Retinal pigment epithelial cell (primary cell): ENCODE measurements around the gene ITGA1.

Source experiments
- DNase-seq: peaks from one replicate; pipeline ENCODE4 v3.0.0-alpha.2; 2010; ENCODE audit warnings: low read depth
- H3K4me3 ChIP-seq: 2 replicates; pipeline ENCODE4 v1.5.1; 2011; ENCODE audit warnings: mild to moderate bottlenecking, low read length, control low read depth, moderate library complexity
- TF ChIP-seq, protein P1 (sequence below): conservative IDR thresholded peaks from 2 replicates; pipeline ENCODE4 v1.5.1; 2011; ENCODE audit warnings: low read depth, low read length, control low read depth, inconsistent platforms

ITGA1 gene

DNA sequence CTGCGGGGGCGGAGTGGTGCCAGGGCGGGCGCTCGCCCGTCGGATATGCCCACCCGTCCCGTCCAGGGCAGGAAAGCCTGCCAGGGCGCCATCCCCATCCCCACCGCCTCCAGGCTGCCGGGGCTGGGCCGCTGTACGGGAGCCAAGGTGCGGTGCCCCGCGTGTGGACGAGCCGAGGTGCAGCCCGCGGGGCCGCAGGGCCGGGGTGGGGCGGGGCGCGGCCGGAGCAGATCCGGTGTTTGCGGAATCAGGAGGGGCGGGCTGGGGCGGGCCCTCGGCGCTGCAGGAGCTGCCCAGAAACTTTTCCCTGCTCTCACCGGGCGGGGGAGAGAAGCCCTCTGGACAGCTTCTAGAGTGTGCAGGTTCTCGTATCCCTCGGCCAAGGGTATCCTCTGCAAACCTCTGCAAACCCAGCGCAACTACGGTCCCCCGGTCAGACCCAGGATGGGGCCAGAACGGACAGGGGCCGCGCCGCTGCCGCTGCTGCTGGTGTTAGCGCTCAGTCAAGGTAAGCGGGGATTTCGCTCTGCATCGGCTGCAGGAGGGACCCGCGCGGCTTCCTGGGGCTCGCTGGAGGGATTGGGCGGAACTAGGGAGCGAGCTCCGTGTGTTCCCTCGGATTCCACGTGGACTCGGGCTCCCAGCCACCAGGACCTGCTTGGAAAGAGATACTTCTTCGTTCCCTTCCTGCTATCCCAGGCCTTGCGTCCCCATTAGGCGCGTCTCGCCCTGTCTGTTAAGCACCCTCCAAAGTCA, 201.5 kb downstream of the ITGA1 start, which contains the start of gene ITGA2:
TSS of gene ITGA2 (plus strand) at position 328 of the 756 bp plus-strand sequence. CDS start at position 445, 117 bp downstream.
- TF ChIP-seq, protein P1, sequence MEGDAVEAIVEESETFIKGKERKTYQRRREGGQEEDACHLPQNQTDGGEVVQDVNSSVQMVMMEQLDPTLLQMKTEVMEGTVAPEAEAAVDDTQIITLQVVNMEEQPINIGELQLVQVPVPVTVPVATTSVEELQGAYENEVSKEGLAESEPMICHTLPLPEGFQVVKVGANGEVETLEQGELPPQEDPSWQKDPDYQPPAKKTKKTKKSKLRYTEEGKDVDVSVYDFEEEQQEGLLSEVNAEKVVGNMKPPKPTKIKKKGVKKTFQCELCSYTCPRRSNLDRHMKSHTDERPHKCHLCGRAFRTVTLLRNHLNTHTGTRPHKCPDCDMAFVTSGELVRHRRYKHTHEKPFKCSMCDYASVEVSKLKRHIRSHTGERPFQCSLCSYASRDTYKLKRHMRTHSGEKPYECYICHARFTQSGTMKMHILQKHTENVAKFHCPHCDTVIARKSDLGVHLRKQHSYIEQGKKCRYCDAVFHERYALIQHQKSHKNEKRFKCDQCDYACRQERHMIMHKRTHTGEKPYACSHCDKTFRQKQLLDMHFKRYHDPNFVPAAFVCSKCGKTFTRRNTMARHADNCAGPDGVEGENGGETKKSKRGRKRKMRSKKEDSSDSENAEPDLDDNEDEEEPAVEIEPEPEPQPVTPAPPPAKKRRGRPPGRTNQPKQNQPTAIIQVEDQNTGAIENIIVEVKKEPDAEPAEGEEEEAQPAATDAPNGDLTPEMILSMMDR, result no peak
- H3K4me3 ChIP-seq, result peak within 1 kb of the TSS; percentile 82
- DNase-seq, result no peak

GRCh38 chr5:52989781-52990527, 202.2 kb downstream of the ITGA1 start:
- DNase-seq, result no peak
- peak overlapping the region; percentile 82 for H3K4me3 ChIP-seq
- TF ChIP-seq, protein P1, result peak; percentile 46

- TF ChIP-seq, protein P1, result no peak
- peak overlapping the region; percentile 82 for H3K4me3 ChIP-seq
- no peak for DNase-seq
These were observed 202.8 kb downstream of the ITGA1 start for GRCh38 chr5:52990528-52990925.

DNA sequence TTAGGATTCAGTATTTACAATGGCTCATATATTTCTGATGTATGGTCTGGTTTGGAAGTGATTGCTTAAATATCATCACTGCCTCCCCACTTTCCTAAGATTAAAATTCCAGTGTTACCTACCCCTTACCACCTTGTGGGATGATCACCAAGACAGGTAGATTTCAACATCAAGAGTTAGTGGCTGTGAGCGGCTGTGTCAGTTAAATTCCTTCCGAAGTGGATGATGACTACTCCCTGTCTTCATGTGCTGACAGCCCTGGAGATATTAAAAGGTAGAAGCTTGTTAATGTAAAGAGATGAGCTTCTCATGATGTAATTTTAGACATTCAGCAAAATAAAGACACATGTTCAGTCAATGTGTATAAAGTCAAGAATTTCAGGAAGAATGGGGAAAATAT, 205.7 kb downstream of the ITGA1 start:
- DNase-seq, result no peak
- no peak overlapping the region for H3K4me3 ChIP-seq
- TF ChIP-seq, protein P1, result no peak

- TF ChIP-seq, protein P1, result no peak
- H3K4me3 ChIP-seq, result no peak overlapping the region
- no peak for DNase-seq
These were observed 206.6 kb downstream of the ITGA1 start for GRCh38 chr5:52994266-52994665.

DNA sequence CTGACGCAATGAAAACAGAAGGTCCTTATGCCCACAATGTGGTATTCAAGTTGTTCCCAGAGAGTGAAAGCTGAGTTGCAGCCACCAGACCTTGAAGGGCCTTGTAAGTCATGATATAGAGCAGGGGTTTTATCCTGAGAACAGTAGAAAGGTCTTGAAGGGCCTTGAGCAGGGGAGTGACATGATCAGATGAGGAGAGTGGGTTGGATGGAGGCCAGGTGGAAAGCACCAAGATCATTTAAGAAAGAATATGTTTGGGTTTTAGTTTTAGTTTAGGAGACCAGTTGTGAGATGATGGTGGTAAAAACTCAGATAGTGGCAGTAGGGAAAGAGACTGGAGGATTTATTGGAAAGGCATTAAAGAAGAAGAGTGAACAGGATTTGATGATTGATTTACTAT, 207.4 kb downstream of the ITGA1 start:
- TF ChIP-seq, protein P1, result no peak
- no peak overlapping the region for H3K4me3 ChIP-seq

More for the DNA sequence above, 207.4 kb downstream of the ITGA1 start:
- DNase-seq, result no peak
